ENCODE results near the gene CCDC70.
"Not testable (repeated sequence)": the region's sequence is repeated elsewhere in the genome, so short reads cannot be mapped to it uniquely, and the experiment has no call there.

The CCDC70 gene

GRCh38 chr13:51865838-51866237 lies 4.1 kb downstream of the CCDC70 start:
- DNase-seq: no peak

- no peak for DNase-seq
These were observed 5.3 kb downstream of the CCDC70 start for GRCh38 chr13:51867062-51867461.

- DNase-seq: no peak
These were observed 8.1 kb downstream of the CCDC70 start for GRCh38 chr13:51869916-51870315.

DNA sequence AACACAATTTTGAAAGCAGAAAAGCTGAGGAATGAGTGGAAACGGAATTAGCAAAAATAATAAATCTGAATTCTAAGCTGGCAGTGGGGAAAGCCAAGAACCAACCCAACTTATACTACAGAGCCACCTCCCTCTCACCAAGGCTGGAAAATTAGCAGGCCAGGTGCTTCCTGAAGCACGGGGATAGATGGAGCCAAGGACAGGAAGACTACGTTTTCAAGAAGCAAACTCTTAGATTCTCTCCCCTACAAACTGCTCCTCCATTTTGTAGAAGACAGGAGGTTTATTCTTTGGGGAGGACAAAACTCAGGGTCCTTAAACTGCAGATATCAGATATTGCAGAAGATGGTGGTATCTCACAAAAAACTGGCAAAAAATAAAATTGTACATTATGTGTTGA lies 8.8 kb downstream of the CCDC70 start:
- DNase-seq: no peak

DNA sequence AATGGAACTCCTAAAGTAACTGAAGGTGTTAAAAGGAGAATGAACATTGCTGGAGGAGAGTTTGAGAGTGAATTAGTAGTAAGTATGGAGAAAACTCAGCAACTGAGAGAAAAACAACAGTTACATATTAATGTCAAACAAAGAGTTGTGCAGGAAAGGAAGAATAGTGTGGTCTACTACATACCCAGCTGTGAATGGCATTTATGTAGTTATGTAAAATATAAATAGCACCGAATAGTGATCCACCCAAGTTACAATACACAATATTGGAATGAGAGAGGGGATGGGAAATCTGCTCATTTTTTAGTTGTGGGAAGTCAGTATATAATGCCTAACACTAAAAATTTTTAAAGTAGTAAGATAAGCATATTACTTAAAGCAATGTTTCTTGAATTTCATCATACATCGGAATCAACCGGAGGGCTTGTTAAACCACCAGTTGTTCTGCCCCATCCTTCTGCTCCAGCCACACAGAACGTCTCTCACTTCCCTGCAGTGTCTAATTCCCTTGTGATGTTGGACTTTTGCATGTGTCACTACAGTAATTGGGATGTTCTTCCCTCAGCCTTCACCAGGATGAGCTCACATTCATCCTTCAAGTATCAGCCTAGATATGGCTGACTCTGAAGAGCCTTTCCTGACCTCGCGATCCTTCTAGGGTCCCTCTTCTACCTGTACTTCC lies 11.5 kb downstream of the CCDC70 start:
- no peak for DNase-seq

DNA sequence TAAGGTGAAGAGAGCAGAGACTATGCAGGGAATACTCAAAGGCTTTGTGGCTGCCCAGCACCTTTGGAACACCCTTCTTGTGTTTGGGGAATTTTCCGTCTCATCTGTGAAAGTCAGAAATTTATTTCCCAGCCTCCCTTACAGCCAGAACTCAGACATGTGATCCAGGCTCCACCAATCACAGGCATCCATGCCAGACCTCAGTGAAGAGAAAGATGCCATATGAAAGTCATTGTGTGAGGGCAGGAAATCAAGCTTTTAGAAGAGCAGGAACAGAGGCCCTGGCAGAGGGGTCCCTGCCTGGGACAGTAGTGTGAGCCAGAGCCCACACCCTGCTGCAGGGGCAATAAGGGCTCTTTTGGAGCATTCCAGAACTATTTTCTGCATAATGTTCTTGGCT lies 12.1 kb downstream of the CCDC70 start:
- DNase-seq: no peak

DNA sequence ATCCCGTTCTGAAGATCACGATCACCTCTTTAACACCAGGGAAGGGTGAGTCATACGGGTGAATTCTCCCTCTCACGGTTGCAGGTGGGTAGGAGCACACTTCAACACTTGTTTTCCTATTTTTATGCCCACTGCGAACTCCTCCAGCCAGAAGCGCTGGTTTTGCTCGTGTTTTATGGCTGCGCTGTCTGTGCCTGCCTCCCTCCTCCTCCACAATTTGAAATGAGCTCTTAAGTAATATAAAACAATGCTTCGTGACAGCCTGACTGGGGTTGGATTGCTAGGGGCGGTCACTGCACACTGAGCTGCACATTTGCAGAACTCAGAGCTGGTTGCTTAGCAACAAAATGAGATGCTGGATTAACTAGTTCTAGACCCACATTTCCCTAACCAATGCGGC lies 12.9 kb downstream of the CCDC70 start:
- no peak for DNase-seq

DNA sequence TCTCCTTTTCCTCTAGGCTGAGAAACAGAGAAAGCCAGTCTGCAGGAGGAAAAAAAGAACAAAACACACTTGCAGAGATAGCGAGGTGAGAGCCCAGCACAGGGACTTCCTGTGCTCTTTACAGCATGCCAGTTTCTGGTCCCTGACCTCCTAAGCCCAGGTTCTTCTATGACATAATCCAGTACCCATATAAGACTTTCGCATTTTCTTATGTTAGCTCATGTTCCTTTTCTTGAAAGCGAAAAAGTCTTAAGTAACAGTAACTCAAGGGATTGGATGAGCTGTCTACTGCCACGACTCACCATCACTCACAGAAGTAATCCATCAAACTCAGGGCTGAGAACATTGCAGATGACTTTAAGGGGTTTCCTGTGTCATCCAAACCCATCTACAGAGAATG lies 17.4 kb downstream of the CCDC70 start:
- DNase-seq: no peak

DNA sequence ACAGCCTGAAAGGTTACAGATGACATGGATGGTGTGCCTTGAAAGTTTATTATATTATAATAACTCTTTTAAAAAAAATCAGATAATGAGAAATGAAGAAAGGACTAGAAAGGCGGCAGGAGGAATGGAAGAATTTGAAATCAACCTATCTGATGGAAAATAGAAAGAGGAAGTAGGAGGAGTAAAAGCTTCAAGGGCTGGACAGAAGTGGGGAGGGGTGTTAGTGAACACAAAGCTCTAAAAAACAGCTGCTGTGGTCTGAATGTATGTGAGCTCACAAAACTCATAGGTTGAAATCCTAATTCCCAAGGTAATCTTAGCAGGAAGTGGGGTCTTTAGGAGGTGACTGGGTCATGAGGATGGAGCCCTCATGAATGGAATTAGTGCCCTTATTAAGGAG lies 19.5 kb downstream of the CCDC70 start:
- DNase-seq: no peak

GRCh38 chr13:51882570-51883225 lies 20.9 kb downstream of the CCDC70 start:
- DNase-seq: no peak

- DNase-seq: no peak
These were observed 21.4 kb downstream of the CCDC70 start for GRCh38 chr13:51883226-51883600.

GRCh38 chr13:51885651-51886050 lies 23.9 kb downstream of the CCDC70 start:
- no peak for DNase-seq

- no peak for DNase-seq
These were observed 25.7 kb downstream of the CCDC70 start for GRCh38 chr13:51887468-51887867.

GRCh38 chr13:51892657-51893056 lies 30.9 kb downstream of the CCDC70 start:
- DNase-seq: no peak

GRCh38 chr13:51894239-51894638 lies 32.5 kb downstream of the CCDC70 start:
- DNase-seq: no peak

DNA sequence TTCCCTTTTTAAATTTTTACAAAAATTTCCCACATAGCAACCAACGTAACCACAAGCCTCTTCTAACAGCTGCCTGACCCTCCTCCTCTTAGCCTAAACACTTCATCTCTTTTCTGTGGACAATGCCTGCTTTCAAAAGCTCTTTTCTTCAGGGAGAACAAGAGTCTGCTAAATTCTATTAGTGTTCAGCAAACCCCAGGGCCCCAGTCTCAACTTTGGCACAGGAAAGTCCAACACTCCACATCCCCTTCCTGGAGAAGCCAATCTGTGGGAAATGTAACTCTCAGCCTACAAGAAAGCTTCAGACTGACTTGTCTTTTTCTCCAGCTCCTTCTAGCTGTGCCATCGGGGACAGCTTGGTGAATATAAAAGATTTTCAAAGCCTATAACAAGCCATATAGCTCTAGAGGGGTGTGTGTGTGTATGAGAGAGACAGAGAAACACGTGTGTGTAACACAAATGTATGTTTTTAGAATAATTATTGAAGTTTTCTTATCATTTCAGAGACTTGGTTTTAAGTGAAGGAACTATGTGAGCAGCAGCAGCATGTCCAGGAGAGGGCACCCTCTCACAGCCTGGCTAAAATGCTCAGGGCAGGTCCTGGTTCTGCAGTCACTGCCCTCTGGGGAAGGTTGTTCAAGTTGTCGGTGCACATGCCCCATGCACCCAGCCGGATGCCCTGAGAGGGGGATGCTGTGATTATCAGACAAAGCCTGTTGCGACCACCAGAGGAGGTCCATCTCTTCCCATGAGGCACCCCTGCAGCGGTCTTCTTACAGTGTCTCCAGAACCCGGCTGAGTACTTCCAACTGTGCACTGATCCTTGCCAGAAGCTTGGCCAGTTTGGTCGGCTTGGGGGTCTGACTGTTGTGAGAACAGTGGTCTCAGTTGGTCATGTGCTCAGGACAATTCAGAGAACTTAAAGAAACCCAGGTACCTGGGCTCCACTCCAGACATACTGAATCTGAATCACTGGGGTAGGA lies 34.4 kb downstream of the CCDC70 start:
- no peak for DNase-seq

- DNase-seq: no peak
These were observed 38.7 kb downstream of the CCDC70 start for GRCh38 chr13:51900471-51900870.

DNA sequence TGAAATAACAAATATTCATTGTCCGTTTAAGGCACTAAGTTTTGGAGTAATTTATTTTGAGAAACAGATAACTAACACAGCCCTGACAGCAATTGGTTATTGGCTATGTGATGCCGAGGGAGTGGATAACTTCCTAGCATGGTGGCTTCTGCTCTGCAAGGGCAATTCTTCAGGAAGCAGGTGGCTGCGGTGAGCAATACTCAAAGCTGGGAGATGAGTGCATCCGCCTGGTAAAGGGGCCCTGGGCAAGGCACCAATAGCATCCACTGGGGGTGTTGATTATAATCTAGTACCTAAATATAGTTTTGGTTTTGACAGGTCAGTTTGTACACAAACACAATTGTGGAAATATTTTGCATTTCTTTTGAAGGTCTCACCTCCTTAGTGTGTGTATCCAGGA lies 41.0 kb downstream of the CCDC70 start:
- no peak for DNase-seq

DNA sequence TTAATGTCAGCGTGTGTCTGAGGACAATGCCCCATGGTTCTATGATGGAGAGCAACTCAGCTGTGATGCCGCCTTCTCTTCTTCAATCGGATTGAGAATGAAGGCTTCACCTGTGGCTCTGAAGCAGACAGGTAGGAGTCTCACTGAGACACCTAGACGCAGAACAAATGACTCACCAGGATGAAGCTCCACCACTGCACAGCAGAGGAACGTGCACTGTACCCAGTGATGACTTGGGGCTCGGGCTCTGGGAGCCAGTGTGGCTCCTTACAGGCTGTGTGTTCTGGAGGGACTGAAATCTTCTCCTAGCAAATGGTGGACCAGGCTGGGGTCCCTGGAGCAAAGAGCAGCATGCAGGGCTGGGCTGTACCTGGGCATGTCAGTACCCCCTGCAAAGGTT lies 44.0 kb downstream of the CCDC70 start:
- DNase-seq: no peak

DNA sequence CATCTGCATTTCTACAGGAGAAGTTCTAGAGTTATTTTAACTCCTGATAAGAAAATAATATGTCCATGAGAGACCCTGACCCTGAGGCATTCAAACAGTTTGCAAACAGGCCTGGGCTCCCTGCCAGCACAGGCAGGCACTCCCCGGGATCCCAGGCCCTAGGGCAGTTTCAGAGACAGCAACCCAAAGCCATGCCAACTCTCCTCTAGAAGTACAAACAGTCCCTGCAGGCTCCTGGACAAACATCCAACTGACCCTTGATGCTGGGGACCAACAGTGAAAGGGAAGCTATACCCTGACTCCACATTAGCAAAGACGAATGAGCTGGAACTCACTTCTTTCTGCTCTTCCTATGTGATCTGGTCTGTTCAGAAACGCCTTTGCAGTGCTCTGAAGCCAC lies 44.8 kb downstream of the CCDC70 start:
- no peak for DNase-seq

DNA sequence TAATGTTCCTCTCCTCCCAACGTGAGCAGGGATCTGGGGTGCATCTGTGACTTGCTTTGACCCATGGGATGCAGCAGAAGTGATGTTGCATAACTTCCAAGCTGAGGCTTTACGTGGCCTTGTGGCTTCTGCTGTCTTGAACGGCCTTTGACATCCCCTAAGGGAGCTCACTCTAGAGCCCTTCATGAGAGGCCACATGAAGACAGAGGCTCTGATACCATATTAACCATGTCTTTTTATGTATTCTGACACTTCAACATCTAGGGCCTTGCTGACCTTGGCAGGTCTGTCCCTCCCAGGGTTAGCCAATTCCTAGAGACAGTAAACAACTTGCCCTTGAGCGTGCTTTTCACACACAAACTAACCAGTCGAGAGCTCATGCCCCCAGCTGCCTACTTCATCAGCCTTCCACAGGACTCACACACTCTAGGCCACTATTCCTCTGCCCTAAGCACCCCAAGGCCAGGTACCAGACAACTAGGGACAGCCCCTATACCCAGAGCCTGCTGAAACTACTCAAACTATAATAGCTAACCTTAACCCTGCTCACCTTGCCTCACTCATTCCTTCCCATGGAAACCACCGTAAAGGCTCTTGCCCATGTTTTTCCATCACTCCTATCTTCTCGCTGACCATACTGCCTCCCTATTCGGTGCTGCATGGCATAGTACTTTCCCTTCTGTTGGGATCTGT lies 45.4 kb downstream of the CCDC70 start:
- no peak for DNase-seq

DNA sequence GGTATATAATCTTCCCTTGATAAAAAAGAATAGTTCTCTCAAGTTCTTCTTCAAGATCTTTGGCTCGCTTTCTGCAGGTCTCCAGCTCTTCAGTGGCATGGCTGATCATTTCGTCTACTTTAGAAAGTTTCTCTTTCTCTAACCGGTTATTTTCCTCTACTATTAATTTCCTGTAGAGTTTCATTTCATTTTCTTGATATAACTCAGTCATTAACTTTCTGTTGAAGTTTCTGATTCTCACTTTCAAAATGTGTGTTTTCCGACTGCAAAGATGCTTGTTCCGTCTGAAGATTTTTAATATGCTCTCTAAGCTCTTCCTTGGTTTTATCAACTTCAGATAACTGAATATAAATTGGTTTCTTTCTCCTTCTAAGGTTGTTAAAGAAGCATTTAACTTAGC lies 47.5 kb downstream of the CCDC70 start:
- DNase-seq: not testable (repeated sequence)

DNA sequence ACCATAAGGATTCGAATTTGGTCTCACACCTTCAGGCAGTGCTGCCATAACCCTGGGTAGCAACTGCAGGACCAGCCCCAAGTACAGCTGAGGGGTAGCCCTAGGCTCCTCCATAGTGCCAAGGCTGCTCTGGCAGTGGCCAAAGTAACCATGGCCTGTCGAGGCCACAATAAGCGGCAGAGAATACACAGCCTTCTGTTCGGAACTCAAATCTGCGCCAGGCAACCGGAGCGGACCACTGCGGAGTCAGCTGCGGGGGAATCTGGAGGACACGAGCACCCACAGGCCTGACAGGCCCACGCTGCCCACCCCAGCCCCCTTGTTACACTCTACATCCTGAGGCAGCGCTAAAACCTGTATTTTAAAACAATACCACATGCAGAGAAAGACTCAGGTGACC lies 48.7 kb downstream of the CCDC70 start:
- no peak for DNase-seq

All from effector CD8-positive, alpha-beta T cell (primary cell).